Stimulated activated CD8-positive, alpha-beta memory T cell treated with anti-CD3 and anti-CD28 coated beads, Interleukin-12 subunit alpha, Interleukin-12 subunit beta, amount 100 ng/mL, for 1 hour (primary cell): Measurements from ENCODE around the gene MASP1.
"Not testable (repeated sequence)": the region's sequence is repeated elsewhere in the genome, so short reads cannot be mapped to it uniquely, and the experiment has no call there.

Experiments used
- DNase-seq: peaks from one replicate; pipeline ENCODE4 v3.0.0-alpha.2; 2020; ENCODE audit warnings: low read depth

Gene MASP1

DNA sequence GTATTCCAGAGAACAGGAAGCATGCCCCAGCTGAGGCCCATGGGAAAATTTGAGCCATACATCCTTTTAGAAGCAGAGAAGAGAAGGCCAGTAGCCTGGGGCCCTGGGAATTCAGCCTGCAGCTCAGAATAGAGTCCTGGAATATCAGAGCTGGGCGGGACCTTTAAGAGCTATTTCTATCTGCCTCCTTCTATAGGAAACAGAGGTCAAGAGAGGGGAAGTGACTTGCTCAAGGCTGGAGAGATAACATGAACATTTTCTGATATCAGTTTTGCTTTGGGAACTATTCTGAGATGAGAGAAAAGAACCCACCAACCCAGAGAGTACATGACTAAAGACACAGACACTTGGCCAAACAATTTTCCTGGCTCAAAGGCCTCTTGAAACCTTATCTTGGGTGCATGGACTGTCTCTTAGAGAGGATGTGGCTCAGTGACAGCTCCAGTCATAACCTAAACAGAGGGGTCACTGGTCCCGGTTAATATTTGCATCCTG, 26.0 kb downstream of the MASP1 start:
- DNase-seq = no peak

DNA sequence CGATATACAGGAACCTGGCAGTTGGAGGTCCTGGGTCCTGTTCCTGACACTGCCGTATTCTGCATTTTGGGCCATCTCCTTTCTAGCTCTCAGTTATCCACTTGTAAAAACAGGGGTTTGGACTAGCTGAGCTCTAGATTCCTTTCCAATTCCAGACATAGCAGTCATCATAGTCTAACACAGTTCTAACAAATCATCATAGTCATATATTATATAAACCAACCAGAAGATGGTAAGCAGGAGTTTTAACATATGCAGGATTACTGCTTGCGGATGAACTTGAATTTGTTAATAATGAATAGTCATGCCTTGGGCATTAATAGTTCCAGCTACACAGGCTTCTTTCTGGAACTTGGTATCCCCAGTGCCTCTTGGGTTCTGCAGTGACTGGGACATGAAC, 26.6 kb downstream of the MASP1 start:
- DNase-seq = no peak

DNA sequence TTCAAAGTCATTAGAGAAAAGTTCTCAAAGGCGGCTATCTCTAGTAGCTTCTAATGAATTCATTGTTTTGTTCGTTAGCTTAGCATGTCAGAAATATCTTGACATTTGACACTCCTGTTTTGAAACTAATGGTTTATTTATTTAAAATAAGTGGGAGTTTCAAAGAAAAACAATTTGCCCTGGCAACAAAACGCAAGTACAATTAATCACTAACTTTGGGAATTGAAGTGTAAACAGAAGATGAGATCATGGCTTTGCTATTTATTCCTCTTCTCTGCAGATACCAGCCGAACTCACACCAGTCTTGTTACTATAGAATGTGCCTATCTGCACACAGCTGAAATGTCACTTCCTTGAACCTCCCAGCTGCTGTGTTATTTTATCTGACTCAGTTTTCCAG, 27.5 kb downstream of the MASP1 start:
- DNase-seq = no peak

DNA sequence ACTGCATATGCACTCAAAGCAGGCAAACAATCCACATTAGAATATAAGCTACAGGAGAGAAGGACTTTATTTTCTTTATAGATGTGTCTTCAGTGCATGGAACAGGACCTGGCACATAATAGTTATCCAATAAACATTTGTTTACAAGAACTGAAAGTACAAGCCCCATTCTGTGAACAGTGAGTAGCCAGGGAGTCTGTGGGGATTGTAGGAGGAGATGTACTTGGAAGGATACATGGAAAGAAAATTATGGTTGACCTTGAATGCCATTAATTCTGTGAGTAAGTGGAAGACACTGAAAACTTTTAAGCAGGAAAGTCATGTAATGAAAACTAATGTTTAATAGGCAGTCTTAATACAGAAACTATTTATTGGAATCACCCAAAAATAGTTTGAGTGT, 28.3 kb downstream of the MASP1 start:
- DNase-seq = no peak

DNA sequence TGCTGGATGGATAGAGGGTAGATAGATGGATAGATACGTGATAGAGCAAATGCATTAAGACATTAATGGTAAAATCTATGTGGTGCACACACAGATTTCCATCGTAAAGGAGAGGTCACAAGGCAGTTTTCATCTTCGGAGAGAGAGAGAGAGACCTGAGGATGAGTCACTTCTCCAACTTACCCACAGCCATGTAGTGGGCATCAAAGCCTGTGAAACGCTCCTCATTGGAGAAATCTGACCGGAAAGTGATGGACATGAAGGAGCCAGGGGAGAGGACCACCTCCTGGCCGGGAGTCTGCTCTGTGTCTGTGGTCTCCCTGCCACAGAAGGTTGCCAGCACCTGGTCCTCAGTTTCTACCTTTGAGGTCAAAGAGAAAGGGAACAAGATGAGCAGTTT, 29.2 kb downstream of the MASP1 start:
- no peak for DNase-seq

DNA sequence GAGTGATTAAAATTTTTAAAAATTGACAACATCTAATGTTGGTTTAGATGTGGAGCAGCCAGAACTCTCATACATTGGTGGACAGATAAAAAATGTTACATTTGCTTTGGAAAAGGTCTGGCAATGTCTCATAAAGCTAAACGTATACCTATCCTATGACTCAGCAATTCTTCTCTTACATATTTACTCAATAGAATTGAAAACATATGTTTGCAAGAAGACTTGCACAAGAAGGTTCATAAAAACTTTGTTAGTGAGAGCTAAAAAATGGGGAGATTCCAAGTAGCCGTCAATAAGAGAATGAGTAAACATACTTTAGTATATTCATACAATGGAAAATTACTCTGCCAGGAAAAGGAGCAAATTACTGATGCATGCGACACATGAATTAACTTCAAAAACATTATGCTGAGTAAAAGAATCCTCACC, 30.0 kb downstream of the MASP1 start:
- no peak for DNase-seq

DNA sequence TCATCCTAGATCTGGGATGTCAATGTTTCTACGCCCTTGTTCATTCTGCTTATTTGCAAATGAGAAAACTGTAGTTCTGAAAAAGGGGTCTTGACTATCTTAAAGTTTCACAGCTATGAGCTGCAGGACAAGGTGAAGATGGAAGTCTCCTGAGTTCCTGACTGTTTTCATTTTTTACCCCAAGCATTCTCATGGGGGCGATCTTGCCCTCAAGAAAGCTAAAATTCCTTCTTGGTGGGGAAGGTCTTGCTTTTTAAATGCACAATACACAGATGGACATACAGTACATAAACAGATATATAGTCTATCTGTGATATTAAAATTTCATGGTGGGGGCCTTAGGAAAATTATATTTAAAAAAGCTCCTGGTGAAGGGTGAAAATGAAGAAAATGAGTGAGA, 32.4 kb downstream of the MASP1 start:
- DNase-seq = no peak

DNA sequence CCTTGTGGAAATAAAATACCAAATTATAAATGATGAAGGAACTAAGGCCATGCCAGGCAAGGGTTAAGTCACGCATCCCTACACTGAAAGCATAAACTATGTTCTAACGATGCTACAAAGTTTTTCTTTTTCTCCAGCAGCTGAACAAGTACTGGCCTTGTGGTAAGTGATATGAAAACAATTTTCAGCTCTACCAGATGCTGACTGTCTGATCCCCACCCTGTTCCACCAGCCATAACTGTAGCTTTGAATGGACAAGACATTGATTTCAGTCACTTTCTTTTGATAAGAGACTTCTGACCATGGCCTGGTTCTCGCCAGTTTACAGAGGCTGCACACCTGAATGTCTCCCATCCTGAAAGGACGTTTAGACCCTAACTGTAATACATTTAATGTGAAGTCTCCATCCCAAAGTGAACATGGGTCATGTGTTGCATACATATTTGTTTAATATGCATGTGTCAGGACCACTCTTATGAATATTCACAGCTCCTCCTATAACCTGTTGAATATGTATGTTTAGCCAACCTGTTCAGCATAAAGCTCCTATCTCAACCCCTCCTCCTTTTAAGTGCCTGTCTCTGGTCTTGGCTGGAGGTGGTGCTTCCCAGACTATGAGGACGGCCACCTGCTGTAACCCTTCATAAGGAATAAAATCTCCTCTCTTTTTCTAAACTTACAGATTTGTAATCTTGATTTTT, 33.4 kb downstream of the MASP1 start:
- DNase-seq = no peak

DNA sequence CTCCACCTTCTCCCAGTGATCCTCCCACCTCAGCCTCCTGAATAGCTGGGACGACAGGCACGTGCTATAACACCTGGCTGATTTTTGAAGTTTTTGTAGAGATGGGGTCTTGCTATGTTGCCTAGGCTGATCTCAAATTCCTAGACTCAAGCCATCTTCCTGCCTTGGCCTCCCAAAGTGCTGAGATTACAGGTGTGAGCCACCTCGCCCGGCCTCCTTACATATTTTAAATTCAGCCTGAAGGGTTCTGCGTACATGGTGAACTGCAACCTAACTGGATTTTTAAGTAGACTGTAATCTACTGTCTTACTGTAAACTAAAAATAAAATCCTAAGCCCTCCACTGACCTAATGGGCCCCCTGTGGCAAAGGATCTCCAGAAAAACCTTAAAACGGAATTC, 34.1 kb downstream of the MASP1 start:
- no peak for DNase-seq

DNA sequence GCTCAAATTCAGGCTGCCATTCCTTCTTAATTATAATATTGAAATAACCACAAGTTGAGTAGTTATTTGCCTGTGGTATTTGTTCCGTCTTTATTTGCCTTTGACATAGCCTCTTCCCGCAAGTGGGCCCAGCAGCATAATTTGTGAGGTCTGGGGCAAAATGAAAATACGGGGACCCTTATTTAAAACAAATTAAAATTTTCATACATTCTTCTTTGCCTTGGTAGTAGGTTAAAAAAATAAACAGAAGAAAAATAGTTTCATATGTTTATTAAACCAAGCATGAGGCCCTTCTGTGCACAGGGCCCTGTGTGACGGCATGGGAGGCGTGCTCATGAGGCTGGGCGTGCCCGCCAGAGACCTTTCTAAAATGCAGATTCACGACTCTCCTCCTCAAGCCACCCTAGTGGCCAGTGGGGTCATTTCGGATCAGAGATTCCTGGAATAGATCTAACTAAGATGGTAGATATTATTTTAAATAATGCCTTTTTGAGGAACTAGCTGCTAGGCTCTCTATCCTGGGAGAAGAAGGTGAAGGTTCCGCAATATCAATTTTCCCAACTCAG, 35.4 kb downstream of the MASP1 start:
- no peak for DNase-seq

DNA sequence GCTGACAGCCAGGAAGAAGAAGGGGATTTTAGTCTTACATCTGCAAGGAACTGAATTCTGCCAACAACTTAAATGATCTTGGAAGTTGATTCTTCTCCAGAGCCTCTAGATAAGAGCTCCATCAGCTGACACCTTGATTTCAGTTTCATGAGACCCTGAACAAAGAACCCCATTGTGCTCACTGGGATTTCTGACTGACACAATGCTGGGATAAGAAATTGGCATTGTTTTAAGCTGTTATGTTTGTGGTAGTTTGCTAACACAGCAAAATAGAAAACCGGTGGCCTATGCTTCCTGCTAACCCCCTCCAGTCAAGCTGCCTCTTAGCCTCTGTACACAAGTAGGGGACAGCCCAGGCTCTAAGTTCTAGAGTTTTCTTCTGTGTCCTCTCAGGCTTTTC, 36.2 kb downstream of the MASP1 start:
- DNase-seq = no peak

DNA sequence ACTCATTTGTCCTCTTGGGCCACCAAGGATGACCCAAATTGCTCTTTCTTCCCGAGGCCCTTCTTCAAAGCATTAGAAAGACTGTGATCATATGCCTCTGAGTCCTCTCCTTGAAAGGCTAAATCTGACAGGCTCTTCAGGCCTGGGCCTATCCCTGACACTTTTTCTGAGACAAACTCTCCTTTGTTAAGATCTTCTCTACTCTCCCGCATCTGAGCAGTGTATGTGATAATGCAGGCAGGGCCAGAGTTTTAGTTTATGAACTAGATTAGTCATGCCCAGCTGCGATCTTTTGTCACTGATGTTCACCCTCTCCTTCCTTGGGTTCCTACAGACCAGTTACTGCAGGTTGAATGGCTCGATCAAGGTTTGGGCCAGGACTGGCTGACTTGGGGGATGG, 39.2 kb downstream of the MASP1 start:
- DNase-seq = no peak

DNA sequence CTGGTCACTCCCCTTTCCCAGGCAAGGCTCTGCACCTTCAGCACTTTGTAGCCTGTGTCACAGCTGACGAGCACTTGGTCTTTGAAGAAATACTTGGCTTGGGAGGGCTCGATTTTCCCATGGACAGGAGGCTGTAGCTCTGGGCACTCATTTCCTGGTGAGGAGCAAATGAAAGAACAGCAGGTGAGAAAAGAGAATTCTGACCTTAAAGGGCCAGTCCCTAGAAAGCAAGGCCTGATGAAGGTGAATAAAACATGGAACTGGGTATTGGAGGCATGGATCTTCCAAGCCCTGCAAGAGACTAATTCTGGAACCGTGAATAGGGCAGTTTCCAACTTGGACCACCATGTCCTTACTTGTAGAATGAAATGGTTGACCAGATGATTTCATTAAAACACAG, 39.9 kb downstream of the MASP1 start:
- DNase-seq = no peak

DNA sequence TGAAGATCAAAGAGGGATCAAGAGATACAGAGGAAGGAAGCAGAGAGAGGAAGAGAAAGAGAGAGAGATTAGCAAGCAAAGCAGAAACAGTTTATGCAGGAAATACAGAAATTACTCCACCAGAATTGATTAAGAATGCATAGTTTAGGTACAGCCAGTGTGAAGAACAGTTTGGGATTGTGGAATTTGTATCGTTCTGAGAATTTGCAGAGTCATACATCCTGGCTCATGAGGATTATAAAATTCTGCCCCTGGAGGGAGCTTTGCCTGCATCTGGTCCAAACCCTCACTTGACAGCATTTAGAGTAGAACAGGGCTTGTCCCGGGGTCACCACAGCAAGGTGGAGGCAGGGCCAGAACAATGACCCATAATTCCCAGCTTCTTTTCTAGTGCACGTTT, 44.1 kb downstream of the MASP1 start:
- DNase-seq = no peak

DNA sequence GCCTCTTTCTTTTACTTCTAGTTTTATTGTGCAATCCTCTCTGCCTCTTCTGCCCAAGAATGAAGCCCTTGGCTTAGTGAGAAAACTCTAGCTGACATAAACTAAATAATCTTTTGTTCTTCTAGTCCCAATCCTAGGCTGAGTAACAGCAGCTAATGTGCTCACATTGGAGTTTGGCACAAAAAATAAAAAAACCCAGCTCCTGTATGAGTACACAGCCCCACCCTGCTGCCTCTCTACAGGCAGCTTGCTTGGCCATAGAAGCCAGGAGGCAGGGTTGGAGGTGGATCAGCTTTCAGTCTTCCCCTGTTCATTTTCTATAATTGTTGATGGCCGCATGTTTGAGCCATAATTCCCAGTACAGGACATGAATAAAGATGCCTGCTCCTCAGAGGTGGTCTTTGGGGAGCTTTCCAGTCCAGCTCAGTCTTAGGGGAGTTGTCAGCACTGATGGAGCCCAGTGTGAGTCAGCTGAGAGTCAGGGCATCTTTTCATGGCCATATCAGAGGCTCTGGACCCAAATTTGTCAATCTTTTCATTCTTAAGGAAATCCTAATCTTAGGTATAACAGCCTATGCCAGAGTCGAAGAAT, 47.5 kb downstream of the MASP1 start:
- DNase-seq = no peak

DNA sequence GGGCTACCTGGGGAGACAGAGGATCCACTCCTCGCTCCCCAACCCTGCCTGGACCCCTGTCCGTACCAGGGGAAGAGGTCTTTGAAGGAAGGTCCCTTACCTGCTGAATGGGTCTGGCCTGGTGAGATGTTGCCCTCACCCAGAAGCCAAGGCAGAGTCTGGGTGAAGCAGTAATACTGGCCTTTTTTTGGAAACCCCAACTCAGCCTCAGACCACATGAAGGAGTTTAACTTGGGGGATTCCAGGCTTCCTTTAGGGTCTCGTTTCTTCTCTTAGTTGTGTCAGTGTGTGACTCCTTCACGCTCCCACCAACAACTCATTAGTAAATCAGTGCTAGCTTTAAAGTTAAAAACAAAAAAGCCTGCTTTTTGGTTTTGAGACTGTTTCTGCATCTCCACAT, 48.6 kb downstream of the MASP1 start:
- no peak for DNase-seq

DNA sequence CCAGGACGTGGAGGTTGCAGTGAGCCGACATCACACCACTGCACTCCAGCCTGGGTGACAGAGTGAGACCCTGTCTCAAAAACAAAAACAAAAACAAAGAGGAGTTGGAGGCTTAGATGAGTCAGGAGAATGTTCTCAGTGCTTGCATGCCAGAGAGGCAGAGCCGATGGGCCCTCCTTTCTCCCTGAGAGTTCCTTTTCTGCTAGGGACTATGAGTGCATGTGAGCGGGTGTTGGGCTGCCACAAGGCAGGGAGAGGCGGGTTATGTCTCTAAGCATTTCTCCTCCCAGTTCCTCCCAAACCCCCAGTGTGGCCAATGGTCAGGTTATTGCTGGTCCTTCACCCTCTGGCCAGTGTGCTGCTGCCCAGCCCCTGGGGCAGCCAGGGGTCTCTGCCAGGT, 49.1 kb downstream of the MASP1 start:
- no peak for DNase-seq

DNA sequence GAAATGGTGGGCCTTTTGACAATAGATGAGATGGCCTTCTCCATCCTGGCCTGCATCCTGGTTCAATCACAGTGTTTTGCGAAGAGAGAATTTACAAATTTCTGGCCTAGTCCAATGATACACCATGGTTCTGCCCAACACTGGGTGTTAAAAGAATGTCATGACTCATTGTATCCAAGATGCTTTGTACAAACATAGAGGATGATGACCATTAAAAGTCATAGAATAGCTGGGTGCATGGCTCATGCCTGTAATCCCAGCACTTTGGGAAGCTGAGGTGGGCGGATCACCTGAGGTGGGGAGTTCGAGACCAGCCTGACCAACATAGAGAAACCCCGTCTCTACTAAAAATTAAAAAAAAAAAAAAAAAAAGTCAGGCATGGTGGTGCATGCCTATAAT, 52.7 kb downstream of the MASP1 start:
- not testable (repeated sequence) for DNase-seq

DNA sequence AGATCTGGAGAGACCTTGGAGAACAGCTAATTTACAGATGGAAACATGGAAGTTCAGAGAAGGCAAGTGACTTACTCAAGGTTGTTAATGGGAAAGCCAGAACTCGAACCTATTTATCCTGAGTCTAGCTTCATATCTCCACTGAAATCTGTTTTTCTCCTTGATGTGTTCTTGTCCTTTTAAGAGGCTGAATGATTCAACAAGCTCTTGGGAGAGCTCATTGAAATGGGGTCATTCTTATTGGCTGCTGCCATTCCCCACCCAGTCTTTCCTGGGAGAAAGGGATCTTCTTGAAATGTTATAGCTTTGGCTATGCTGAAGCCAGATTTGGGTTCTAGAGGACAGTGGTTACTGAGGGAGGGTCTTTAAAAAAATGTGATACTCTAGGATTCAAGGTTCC, 53.3 kb downstream of the MASP1 start:
- DNase-seq = no peak

DNA sequence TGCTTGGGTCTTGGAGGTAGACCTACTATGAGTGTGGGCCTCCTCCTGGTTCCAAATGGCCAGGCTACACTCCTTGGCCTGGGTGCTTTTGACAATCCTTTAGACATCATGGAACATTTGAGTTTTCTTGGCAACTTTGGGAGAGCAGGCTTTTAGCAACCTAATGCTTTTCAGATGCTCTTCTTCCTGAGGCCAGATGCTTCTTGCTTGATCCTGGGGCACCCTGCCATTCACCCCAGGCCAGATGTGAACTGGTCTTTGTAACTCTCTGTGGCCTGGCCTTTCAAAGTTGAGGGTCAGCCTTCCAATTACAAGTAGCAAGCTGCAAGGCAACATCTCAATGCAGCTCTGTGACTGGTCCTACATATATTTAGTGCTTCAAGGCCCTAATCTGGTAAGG, 53.8 kb downstream of the MASP1 start:
- DNase-seq = no peak

DNA sequence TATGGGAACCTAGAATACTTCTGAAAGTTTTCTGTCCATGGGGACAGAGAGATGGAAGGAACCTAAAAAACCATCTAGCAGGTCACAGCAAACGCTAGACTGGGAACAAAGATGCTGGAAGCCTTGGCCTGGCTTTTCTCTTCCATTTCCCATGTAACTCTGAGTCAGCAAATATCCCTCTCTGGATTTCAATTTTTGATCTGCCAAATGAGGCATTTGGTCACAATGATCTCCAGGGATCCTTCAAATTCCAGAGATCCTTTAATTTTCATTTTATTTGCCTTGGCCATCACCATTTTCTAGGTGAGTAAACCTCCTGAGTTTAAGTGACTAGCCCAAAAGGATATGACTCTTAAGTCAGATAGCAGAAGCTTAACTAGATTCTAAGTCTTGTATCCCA, 54.6 kb downstream of the MASP1 start:
- no peak for DNase-seq

DNA sequence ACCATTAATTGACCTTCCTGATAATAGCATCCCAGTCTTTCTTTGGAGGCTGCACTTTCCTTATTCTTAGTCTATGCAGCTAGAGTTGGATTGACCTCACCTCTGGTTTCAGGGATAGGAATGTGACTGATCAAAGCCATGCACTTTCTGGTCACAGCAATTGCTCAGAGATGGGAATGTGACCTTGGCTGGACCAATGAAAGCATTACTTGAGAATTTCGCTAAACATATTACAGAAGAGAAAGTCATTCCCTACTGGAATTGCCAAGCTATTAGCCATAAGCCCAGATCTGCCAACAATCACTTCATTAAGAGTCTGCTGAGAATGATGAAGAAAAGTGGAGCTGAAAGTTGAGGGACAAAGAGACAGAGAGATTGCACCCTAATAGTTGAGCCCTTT, 61.5 kb downstream of the MASP1 start:
- DNase-seq = no peak

DNA sequence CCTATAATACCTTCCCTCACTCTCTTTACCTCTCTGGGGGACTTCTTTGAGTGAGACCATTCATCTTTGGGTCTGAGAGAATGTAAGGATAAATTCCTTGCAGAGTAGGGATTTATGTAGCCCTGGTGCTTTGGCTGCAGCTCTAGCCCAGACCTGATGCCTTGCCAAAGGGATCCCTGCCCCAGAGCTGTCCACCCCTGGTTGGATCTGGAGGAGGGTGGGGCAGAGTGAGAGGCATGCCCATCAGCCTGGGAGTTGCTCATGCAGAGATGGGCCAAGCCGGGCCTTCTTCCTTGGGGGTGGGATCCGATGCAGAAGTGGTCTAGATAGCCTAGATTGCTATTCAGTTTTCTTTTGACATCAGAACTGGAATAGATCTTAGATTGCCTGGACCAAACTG, 62.8 kb downstream of the MASP1 start:
- DNase-seq = no peak
